Right renal cortex interstitium (tissue), 3 donors: ENCODE data around the gene FAM53B. TPM values are rescaled to one million over a fixed set of nuclear protein-coding genes. Genes with fewer than 3 reads are reported as not detected.

Experiments
- DNase-seq, 3 donors: peaks; one replicate each; pipeline ENCODE4 v3.0.0-alpha.2; 2013; ENCODE audit warnings: low read depth in 3 of 3, low spot score in 2 of 3
- polyA plus RNA-seq, 3 donors: library from polyadenylated mRNA; unstranded; fragments of 120-200 nt; gene quantifications; one replicate each; pipeline ENCODE4 v1.2.1, GENCODE V29; 2013; ENCODE audit not compliant: insufficient read length in 3 of 3

FAM53B gene
- polyA plus RNA-seq, 3 donors = 22.3 to 24.3 (median 23.6) TPM

DNA sequence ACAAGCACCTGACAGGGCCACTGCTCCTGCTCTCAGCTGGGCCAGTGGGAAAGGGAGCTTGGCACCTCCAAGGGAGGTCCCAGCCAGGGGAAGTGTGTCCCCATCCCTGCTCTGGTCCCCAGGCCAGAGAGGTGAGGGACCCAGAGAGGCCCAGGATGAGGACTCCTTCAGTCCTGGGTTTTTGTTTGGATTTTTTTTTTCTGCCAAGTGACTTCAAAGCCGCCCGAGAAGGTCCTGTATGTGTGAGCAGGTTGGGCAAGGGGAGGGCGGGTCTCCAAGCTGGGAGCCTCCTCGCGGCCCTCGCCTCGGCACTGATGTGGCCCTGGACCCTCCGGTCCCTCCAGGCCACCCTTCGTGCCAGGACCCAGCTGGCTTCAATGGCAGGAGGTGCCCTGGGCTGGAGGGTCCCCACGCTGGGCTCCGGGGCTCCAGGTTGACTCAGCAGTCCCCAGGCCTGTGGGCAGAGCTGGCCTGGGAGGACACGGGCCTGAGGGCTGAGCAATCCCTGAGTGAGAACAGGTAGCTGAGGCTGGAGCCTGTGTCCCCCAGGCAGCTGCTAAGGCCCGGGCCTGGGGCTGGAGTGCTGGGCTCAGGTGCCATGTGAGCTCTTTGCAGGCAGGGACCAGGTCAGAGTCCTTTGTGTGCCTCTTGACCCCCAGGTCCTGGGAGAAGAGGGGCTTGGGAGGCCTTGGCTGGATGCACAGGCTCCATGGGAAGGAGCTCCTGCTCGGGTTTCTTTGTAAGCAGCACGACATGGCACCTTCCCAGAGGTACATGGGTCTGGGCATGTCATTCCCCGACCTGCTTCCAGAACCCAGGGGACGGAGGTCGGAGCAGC, 140.6 kb downstream of the FAM53B start:
- no peak for DNase-seq

DNA sequence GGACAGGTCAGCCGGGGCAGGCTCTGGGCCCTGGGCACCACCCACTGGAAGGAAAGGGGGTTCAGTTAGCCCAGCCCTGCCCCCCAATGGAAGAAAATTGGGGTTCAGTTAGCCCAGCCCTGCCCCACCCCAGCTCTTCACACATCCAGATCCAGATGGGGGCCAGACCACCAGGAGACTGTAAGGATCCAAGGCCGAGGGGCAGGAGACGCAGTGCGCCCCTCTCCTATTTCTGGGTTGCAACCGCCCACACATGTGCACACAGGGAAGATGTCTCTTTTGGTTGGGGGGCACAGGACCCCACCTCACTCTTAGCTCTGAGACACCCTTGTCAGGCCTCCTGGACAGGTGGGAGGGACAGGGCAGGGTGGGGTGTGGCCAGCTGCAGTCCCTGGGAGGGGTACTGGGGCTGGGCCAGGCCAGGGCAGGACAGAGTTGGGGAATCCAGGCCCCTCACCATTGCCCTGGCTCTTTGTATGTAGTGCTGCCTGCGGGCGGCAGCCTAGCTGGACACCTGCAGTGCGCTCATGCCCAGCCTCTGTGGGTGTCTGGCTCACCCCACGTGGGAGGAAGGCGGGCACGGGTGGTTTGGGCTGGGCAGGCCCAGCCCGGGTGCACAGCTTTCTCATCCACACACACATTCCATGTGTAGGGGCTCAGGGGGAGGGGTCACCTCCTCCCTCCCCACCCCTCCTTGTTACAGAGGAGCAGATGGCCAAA, 141.4 kb downstream of the FAM53B start:
- no peak for DNase-seq

DNA sequence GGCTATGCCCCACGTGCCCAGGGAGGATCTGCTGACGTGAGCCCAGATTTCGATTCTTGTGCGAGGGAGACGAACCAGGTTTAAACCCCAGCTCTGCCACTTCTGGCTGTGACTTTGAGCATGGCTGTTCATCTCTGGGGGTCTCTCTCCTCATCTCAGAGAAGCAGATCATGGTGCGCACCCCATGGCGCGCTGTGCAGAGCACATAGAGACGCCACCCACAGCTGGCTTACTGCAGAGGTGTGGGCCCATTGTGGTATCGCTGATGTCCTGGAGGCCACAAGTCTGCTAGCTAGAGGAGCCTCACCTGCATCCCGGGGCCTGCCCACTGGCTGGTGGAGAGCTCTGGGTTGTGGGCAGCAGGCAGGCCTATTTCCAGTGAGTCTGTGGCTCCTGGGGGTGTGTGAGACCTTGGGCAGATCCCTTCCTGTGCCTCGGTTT, 142.0 kb downstream of the FAM53B start:
- DNase-seq = no peak

DNA sequence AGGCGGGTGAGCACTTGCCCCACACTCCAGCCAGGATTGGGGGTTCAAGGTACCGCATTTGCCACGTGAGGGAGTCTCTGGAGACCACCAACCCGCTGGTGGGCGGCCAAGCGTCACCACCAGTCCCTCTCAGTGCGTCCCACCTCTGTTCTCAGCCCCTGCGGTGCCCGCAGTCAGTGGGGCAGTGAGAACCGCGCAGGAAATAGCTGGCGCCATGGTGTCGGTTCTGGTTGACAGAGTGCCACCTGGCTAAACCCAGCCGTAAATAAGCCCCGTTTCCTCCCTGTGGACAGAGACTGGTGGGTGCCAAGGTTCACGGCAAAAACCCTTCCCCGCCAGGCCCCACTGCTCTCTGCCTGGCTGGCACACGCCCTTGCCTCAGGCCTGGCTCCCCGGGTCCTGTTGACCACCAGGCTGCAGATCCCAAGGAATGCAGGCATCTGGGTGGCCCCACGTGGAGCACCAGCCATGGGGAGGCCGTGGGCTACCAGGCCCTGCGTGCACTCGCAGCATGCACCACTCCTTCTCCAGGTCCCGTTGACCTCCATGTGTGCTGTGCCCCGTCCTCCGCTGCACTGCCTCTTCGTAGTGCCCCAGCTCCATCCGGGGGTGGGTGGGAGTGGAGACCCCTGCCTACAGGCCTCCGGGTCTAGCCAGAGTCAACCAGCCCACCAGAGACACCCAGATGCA, 142.6 kb downstream of the FAM53B start:
- no peak for DNase-seq

DNA sequence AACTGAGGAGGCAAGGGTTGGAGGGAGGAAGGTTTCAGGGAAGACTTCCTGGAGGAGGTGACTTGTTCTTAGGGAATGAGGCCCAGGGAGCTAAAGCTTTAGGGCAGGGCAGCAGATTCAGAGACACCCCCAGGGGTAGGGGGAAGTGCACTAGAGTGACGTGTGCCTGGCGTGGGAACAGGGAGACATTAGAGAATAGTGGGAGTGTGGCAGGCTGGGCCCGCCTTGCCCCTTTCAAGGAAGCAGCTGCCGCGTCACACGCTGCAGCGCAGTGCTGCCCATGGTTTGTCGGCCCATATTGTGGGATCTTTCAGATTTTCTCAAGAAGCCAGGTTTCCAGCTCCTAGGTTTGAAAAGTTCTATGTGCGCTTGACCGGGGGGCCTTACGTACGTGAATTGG, 143.2 kb downstream of the FAM53B start:
- no peak for DNase-seq

DNA sequence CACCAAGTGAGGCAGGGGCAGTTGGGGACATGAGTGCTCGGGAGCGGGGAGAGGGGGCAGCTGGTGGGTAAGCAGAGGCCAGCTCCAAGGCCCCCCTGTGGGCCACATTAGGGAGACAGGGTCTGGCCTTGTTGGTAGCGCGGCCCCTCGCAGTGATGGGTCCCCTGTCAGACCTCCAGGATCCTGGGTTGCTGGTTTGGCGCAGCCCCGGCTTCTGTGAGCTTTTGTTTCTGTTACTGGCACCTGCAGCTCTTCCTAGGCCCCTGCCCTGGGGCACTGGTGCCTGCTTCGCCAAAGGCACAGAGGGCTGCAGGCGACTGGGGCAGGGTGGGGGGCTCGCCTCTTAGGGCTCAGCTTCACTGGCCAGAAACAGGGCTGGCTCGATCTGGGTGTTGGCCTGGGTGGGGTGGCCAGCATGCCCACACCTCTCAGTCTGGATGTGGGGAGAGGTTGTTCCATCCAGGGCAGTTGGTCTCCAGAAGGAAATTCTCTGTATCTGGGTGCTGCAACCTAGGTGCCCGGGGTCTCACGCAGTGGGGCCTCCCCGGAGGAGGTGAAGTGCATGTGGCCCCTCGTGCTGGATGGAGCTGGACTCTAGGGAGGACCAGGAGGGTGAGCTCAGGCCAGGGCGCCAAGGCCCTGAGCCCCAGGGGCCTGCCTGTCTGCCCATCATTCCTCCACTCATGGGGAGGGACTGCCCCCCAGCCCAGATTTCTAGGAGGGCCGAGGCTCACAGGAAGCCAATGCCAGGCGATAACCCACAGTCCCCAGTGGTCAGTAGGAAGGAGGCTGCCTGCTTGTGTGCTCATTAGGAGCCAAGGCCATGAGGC, 143.9 kb downstream of the FAM53B start:
- no peak for DNase-seq

DNA sequence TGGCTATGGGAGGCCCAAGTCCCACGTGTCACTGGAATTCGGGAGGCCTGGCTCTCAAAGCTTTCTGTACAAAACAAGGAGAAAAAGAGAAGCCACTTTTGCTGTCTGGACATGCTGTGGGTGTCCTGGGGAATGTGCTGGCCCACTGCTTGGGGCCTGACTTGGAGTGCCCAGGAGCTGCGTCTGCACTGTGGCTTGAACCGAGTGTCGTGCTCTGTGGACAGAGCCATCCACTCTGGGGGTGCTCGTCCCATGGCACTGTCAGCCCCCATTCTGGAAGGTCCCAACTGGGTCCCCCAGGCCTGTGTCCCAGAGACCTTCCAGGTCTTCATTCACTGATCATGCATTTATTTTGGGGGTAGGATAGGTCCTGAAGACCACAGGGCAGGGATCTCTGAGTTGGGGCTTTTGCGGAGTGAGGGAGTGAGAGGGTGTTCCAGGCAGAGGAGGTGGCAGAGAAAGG, 144.6 kb downstream of the FAM53B start:
- no peak for DNase-seq

DNA sequence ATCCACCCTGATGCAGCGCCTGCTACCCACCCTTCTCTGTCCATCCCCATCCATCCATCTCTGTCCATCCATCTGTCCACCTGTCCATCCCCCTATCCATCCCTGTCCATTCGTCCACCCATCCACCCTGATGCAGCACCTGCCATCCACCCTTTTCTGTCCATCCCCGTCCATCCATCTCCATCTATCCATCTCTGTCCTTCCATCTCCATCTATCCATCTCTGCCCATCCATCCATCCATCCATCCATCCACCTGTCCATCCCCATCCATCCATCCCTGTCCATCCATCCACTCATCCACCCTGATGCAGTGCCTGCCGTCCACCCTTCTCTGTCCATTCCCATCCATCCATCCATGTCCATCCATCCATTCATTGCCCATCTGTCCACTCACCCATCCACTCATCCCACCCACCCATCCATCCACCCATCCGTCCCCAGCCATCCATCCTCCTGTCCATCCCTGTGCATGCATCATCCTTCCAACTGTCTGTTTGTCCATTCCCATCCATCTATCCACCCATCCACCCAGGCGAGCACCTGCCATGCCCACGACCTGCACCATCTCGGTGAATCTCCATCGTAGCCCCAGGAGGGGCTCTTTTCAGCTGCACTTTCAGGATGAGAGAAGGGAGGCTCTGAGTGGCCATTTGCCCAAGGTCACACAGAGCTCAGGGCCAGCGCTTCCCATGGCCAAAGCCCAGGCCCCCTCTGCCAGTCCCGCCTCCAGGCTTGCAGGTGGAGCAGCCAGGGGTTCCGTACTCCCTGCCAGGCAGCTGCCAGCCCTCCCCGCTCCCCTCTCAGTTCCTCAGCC, 145.2 kb downstream of the FAM53B start:
- DNase-seq = no peak

DNA sequence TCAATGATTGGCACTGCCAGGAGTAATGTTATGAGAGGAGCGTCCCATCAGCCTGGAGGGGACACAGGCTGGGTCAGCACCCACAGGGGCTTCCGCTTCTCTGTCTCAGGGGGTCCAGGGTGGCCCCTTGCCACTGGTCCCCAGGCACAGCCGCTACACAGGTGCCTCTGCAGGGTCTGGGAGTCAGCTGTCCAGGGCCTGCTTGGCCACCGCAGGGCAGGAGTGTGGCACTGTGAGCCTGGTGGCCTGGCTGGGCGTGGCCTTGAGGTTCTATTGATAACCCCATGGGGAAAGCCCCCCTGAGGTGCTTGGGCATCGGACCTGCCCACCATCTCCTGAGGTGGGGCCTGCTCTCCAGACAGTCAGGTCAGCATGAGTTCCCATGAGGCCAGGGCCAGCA, 146.0 kb downstream of the FAM53B start:
- DNase-seq = no peak

DNA sequence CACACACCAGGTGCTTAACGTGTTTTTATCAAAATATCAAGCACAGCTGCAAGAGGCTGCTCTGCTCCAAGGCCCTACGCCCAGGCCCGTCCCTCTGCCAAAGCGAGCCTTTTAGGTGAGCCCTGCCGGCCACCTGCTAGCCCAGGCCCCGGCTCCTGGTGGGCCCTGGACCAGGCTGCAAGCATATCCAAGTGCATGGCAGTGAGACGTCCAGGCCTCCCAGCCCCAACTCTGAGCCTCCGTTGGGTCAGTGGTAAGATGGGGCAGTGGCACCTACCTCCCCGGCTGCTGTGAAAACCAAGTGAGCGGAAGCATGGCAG, 146.4 kb downstream of the FAM53B start:
- no peak for DNase-seq

DNA sequence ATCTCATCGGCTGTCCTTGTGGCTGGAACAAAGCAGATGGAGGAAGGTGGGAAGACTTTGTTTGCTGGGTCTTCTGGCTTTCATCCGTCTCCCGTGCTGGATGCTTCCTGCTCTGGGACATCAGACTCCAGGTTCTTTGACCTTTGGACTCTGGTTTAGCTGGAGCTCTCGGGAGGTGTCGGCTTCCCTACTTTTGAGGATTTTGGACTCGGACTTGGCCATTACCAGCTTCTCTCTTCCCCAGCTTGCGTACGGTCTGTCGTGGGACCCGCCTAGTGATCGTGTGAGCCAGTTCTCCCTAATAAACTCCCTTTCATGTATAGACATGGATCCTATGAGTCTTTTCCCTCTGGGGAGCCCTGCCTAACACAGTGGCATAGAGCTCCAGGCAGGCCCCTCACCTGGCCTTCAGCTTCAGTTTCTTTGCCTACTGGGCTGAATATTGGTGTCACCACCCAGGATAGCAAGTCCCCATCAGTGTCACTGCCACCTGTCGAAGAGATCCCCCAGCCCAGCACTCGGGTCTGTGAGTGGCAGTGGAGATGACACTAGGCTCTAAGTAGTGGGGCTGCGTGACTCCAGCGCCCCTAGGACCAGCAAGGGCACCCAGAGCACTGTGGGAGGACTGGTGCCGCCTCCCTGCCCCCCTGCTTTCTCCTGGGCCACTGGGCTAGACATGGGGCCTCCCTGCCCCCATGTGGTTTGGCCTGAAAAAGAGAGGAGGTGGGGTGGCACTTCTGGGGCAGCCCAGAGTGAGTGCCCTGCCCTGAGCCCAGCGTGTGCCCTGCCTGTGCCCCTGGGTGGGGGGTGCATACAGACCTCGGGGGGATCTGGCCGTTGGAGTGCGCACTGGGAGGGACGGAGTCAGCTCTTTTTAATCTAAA, 147.0 kb downstream of the FAM53B start:
- DNase-seq = no peak

DNA sequence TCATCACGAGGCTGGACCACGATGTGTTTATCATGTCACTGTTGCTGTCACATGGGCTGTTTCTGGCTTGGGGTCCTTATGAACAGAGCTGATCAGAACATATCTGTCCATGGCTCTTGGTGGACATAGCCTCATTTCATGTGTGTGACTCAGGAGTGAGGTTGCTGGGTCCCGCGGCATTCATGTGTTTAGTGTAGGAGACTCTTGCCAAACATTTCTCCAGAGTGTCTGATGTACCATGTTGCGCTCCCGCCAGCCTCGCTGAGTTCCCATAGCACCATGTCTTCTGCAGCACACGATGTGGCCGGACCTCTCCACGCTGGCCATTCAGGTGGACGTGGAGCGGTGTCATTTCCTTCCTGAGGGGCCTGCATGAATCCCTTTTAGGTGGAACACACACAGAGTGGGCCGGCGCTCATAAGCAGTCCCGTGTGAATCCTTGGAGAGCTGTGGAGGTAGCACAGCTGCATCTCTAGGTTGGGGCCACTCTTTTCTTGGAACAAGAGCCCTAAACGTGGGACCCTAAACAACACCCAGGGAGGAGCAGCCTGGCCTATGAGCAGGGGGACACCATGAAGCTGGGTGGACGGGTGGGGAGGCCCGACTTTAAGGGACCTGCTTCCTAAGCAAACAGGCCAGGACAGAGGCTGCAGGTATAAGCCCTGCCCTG, 147.9 kb downstream of the FAM53B start:
- no peak for DNase-seq

DNA sequence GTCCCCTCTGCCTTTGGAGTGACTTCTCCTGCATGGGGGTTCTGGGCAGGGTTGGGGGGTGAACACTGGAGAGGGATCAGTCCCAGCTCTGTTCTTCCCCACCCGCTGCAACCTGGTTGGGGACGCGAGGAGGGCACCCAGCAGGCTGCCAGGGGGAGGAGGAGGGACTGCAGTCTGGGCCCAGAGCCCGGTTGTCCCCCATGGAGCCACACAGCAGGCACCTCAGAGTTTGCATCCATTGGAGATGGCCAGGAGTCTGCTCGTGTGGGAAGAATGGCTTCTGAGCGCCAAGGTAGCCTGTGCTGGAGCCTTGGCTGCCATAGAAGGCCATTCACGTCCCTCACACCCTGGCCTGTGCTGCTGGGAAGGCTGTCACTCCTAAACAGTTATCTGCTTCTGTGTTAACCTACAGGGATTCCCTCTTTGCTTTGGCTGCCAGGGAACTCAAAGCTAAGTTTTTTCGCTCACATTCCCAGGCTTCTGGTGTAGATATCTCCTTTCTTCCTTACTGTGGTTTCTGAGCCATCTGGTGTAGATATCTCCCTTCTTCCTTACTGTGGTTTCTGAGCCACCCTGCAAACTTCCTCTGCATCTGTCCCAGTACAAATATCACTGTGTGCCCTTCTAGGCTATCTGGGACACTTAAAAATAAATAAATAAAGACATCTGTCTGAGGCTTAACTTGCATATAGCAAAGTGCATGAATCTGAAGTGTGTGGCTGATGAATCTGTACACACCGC, 148.9 kb downstream of the FAM53B start:
- DNase-seq = no peak

DNA sequence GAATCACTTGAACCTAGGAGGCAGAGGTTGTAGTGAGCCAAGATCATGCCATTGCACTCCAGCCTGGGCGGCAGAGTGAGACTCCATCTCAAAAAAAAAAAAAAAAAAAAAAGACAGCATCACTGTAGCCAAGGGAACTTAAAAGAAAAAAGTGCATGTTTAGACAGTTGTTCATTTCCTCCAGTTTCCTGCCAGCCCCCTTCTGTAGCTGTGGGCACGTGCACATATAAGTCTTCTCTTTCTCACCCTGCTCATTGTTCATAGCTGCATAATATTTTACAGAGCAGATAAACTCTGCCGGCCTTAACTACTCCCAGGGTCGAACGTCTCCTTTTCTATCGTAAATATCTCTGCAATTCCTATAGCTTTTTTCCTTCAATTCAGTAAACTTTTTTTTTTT, 149.9 kb downstream of the FAM53B start:
- DNase-seq = no peak

DNA sequence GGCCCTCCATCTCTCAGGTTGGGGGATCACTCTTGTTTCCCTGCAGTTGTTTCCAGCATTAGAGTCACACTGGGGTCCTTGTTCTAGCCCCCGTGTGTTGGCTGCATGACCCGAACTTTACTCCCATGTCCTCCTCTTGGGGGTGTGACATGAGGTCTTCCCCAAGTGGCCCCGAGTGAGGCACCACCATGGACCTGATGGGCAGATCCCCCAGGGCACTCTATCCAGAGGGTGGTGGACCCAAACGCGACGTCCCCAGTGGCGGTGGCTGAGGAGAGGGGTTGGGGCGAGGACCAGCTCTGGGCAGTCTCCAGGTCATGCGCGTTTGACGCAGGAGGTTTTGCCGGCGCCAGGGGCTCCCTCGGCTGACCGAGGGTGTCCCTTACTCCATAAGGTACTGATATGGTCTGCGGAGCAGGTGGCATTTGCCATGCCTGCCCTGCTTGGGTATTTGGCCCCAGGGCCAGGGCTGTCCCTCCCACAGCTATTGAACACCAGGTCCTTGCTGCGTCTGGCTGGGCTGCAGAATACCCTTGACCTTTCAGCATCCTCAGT, 150.7 kb downstream of the FAM53B start:
- no peak for DNase-seq

DNA sequence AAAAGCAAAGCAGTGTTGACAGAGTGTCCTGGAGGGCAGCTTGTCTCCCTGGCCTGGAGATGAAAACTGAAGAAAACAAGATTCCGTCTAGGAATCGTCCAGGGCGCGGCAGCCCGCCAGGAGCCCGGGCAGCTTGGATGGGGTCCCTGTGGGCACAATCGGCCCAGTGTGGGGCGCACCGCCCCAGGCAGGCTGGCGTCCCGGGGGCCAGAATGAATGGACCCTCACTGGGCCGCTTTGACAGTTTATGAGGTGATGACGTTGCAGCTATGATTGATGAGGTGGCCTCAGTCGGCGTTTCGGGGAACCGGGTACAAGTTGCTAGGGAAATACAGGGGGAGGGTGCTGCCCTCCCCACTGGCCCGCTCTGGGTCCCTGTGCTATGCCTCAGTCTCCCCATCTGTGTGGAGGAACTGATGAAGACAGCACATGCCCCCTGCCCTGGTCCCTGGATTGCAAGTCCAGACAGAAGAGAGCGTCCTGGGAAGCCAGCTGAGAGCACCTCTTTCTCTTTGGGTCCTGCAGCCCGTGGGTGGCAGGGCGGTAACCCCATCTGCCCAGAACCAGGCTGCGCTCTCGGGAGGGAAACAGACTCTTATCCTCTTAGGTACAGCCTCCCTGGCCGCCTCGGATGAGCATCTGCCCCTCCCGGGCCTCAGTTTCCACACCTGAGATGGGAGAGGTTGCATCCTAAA, 151.3 kb downstream of the FAM53B start:
- no peak for DNase-seq

DNA sequence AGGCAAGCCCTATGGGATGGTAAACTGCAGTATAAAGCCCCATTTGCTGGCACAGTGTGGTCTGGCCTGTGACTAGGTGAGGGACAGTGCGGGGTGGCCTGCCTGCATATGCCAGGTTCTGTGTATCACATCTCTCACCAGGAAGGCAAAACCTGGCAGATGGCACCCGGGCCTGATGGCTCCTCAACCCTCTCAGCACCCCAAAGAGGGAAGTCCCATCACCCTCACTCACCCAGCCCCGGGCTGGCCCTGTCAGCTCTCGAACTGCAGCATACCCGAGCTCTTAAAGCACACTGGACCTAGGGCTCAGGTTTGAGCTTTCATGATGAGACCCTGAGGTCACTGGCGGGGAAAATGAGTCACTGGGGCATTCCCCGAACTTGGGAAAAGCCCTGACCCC, 152.1 kb downstream of the FAM53B start:
- no peak for DNase-seq
